GM21381 (cell line): ENCODE measurements around the gene PSMB7.

Experiments
- ATAC-seq: cut with Tn5 transposase; IDR thresholded peaks from one replicate; pipeline ENCODE4 v1.9.1; 2021; ENCODE audit warnings: mild to moderate bottlenecking, moderate library complexity; ENCODE audit not compliant: unreplicated experiment

Gene PSMB7

GRCh38 chr9:124359426-124359825 lies 55.8 kb downstream of the PSMB7 start:
- no peak for ATAC-seq

- ATAC-seq, result no peak
These were observed 56.6 kb downstream of the PSMB7 start for GRCh38 chr9:124358631-124359030.

GRCh38 chr9:124357721-124358361 lies 57.4 kb downstream of the PSMB7 start:
- no peak for ATAC-seq

- ATAC-seq, result no peak
These were observed 58.4 kb downstream of the PSMB7 start for GRCh38 chr9:124356745-124357390.

GRCh38 chr9:124355941-124356744 lies 59.1 kb downstream of the PSMB7 start:
- no peak for ATAC-seq

GRCh38 chr9:124355039-124355940 lies 60.0 kb downstream of the PSMB7 start:
- no peak for ATAC-seq

- no peak for ATAC-seq
These were observed 60.8 kb downstream of the PSMB7 start for GRCh38 chr9:124354346-124355038.

- no peak for ATAC-seq
These were observed 61.4 kb downstream of the PSMB7 start for GRCh38 chr9:124353811-124354274.

- ATAC-seq, result no peak
These were observed 62.0 kb downstream of the PSMB7 start for GRCh38 chr9:124353166-124353768.

GRCh38 chr9:124352616-124353015 lies 62.6 kb downstream of the PSMB7 start:
- no peak for ATAC-seq

GRCh38 chr9:124351672-124352468 lies 63.4 kb downstream of the PSMB7 start:
- no peak for ATAC-seq

- ATAC-seq, result no peak
These were observed 64.6 kb downstream of the PSMB7 start for GRCh38 chr9:124350494-124351263.

GRCh38 chr9:124349675-124350493 lies 65.4 kb downstream of the PSMB7 start:
- ATAC-seq, result no peak

GRCh38 chr9:124349267-124349666 lies 66.0 kb downstream of the PSMB7 start:
- ATAC-seq, result no peak

- no peak for ATAC-seq
These were observed 66.4 kb downstream of the PSMB7 start for GRCh38 chr9:124348831-124349230.

- ATAC-seq, result no peak
These were observed 66.9 kb downstream of the PSMB7 start for GRCh38 chr9:124348363-124348762.

- ATAC-seq, result no peak
These were observed 67.3 kb downstream of the PSMB7 start for GRCh38 chr9:124347968-124348358.
